ENCODE results near the gene CROCC. TPM values are rescaled to one million over a fixed set of nuclear protein-coding genes. Genes with fewer than 3 reads are reported as not detected.

Gene CROCC
- total and polyA plus RNA-seq, 8 donors: 14.0 to 942 (median 29.9) TPM

DNA sequence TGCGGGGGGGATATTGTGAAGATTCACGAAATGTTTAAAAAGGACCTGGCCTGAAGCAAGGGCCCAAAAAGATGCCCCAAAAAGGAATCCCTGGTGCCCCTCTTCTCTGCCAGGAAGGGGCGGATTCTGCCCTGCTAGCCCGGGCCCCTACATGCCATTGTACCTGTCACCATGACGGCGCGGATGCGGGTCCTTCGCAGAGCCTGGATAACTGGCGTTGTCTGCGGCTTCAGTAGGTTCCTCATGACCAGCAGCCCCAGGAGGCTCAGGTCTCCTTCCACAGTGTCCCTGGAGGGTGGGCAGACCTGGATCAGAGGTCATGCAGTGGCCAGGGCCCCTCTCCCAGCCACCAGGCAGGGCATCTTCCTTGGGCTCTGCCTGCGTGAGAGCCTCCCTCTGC lies 69.8 kb downstream of the CROCC start:
- H3K36me3 ChIP-seq: peaks cover 20 to 96% (median 89%) of the 10 kb centered on the region in 4 donors
- TF ChIP-seq POLR2AphosphoS5 (IDR thresholded peaks at IDR 0.05): no peak
- TF ChIP-seq, protein P1, sequence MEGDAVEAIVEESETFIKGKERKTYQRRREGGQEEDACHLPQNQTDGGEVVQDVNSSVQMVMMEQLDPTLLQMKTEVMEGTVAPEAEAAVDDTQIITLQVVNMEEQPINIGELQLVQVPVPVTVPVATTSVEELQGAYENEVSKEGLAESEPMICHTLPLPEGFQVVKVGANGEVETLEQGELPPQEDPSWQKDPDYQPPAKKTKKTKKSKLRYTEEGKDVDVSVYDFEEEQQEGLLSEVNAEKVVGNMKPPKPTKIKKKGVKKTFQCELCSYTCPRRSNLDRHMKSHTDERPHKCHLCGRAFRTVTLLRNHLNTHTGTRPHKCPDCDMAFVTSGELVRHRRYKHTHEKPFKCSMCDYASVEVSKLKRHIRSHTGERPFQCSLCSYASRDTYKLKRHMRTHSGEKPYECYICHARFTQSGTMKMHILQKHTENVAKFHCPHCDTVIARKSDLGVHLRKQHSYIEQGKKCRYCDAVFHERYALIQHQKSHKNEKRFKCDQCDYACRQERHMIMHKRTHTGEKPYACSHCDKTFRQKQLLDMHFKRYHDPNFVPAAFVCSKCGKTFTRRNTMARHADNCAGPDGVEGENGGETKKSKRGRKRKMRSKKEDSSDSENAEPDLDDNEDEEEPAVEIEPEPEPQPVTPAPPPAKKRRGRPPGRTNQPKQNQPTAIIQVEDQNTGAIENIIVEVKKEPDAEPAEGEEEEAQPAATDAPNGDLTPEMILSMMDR (IDR thresholded peaks at IDR 0.05): no peak
- TF ChIP-seq POLR2A (IDR thresholded peaks at IDR 0.05): no peak
- TF ChIP-seq EP300 (IDR thresholded peaks at IDR 0.05): no peak
- WGBS, 5 donors: 94 to 98% (median 97%) methylated on average over 11 to 12 of the region's 12 CpGs
- H3K27ac ChIP-seq: no peak overlapping the region
- H3K4me1 ChIP-seq: no peaks in the 10 kb centered on the region
- H3K27me3 ChIP-seq: no peaks in the 10 kb centered on the region
- H3K9me3 ChIP-seq: no peaks in the 10 kb centered on the region
- H3K4me3 ChIP-seq: no peak overlapping the region
- intact Hi-C loops (cut with DNase I; ENCODE audit: low total_unique reads): no loop called here
- DNase-seq: no peak

DNA sequence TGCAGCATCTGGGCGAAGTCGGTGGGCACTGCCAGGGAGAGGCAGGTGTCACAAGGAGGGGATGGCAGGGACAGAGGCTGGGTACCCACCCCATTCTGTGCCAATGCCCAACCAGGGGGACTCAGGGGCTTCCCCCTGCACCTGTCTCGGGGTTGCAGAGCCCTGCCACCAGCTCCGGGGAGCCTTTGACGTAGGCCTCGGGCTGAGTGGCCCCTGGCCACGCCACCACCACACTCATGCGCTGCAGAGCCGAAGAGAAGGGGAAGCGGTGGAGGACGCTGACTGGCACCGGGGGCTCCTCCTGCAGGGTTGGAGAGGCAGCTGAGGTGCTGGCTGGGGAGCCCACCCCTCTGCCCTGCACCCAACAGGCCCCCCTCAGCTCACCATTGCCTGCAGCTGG lies 70.4 kb downstream of the CROCC start:
- no peak overlapping the region for H3K27ac ChIP-seq
- intact Hi-C loops (cut with DNase I; ENCODE audit: low total_unique reads): no loop called here
- no peak for DNase-seq
- peaks cover 18 to 96% (median 89%) of the 10 kb centered on the region in 4 donors for H3K36me3 ChIP-seq
- 89 to 96% (median 93%) methylated on average over 4 to 12 of the region's 12 CpGs for WGBS, 5 donors
- H3K27me3 ChIP-seq: no peaks in the 10 kb centered on the region
- H3K4me1 ChIP-seq: no peaks in the 10 kb centered on the region
- H3K9me3 ChIP-seq: no peaks in the 10 kb centered on the region
- H3K4me3 ChIP-seq: no peak overlapping the region
- TF ChIP-seq, protein P1 (IDR thresholded peaks at IDR 0.05): no peak
- TF ChIP-seq POLR2AphosphoS5 (IDR thresholded peaks at IDR 0.05): no peak
- no peak for TF ChIP-seq EP300 (IDR thresholded peaks at IDR 0.05)
- no peak for TF ChIP-seq POLR2A (IDR thresholded peaks at IDR 0.05)

- Histone ChIP-seq H3K27me3 (no peaks in the 10 kb centered on the region), H3K36me3 (peaks cover 12 to 96% (median 88%) of the 10 kb centered on the region in 4 donors), H3K4me3 (no peak overlapping the region), H3K27ac (no peak overlapping the region), H3K9me3 (no peaks in the 10 kb centered on the region), H3K4me1 (no peaks in the 10 kb centered on the region)
- no peak for TF ChIP-seq EP300 (IDR thresholded peaks at IDR 0.05)
- no peak for TF ChIP-seq POLR2A (IDR thresholded peaks at IDR 0.05)
- TF ChIP-seq, protein P1 (IDR thresholded peaks at IDR 0.05): no peak
- no peak for TF ChIP-seq POLR2AphosphoS5 (IDR thresholded peaks at IDR 0.05)
- intact Hi-C loops (cut with DNase I; ENCODE audit: low total_unique reads): no loop called here
- DNase-seq: no peak
- 90 to 98% (median 94%) methylated on average over 8 to 9 of the region's 9 CpGs for WGBS, 5 donors
Measured at GRCh38 chr1:16992675-16993074, 70.9 kb downstream of the CROCC start.

DNA sequence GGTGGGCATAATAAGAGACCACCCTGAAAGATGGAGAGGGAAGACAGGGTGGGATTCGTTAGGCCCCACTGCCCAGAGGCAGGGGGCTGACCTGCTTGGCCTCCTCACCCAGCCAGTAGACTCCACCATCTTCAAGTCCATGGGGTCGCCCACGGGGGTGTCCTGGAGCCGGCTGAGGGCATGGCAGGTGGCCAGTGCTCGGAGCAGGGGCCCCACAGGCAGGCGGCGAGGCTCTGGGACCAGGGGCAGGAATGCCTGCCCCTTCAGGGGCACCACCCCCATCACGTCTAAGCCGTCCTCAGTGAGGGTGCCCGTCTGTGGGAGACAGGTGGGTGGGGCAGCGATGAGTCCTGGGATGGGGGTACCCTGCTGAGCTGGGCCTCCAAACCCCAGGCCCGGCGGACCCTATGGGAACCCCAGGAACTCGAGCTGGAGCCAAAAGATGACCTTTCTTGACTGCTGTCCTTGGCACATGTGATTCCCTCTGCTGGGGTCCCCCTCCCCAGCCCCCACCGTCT lies 71.8 kb downstream of the CROCC start:
- Histone ChIP-seq H3K27ac (no peak overlapping the region), H3K4me1 (no peaks in the 10 kb centered on the region), H3K9me3 (no peaks in the 10 kb centered on the region), H3K36me3 (peaks cover 7 to 96% (median 89%) of the 10 kb centered on the region in 4 donors), H3K27me3 (no peaks in the 10 kb centered on the region), H3K4me3 (no peak overlapping the region)
- no peak for DNase-seq
- intact Hi-C loops (cut with DNase I; ENCODE audit: low total_unique reads): no loop called here
- TF ChIP-seq POLR2A (IDR thresholded peaks at IDR 0.05) (no peak), EP300 (IDR thresholded peaks at IDR 0.05) (no peak), POLR2AphosphoS5 (IDR thresholded peaks at IDR 0.05) (no peak)
- TF ChIP-seq, protein P1 (IDR thresholded peaks at IDR 0.05): no peak
- 86 to 95% (median 93%) methylated on average over 12 to 15 of the region's 15 CpGs for WGBS, 5 donors
